ENCODE measurements around the gene MOGAT2.

The MOGAT2 gene

DNA sequence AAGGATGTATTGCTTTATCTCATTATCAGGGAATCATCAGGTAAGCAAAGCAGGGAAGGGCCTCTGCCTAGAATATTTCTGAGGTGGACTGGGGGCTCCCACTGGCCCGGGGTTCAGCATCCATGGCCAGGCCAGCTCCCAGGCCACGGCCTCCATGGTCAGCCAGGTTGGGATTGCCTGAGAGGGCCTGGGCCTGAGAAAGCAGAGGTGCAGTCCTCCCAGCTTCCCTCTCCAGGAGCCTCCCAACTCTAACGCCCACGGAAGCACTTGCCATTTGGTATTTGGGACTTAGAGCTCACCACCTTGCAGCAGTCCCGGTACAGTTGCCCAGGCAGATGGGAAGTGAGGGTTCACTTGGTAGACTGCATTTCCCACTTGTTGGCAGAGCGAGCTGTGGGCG lies 63.7 kb downstream of the MOGAT2 start:
- no peak for DNase-seq

DNA sequence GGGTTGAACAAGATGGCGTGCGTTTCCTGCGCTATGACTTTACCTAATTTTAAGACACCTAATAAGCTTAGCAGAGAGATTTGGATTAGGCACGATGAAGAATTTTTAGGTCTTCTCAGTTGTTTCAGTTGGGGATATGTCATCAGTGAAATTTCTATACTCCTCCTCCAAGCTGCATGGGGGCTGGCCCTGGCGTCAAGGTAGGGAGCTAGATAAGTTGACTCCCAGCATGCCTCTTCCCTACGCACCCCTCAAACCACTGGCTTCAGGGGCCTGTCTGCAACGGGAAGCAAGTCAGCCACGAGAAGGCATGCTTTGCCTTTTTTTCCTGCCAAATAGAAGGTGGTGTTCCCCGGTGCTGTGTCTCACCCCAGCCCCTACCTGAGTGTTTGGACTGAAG lies 64.2 kb downstream of the MOGAT2 start:
- DNase-seq, result no peak

All from stimulated activated CD8-positive, alpha-beta memory T cell treated with anti-CD3 and anti-CD28 coated beads, Interleukin-4, amount 100 ng/mL, for 48 hours (primary cell).